ENCODE data around the gene GGTLC2.
A peak's percentile ranks its signal among the peaks of the same experiment; 100 is the strongest.
"Not testable (repeated sequence)": the region's sequence is repeated elsewhere in the genome, so short reads cannot be mapped to it uniquely, and the experiment has no call there.

- peak in 2 of 3 donors; percentile 31 to 62 for TF ChIP-seq CTCF (IDR thresholded peaks at IDR 0.05)
- TF ChIP-seq POLR2A, EP300 (IDR thresholded peaks at IDR 0.05): not testable (repeated sequence)
Measured at GRCh38 chr22:22647952-22648351, 3.5 kb downstream of the GGTLC2 start.

Data from ovary (tissue), 3 donors.